Mucosa of gallbladder (tissue), 1 donor: ENCODE measurements around the gene MCIDAS. TPM values are rescaled to one million over a fixed set of nuclear protein-coding genes. Genes with fewer than 3 reads are reported as not detected.
A peak's percentile ranks its signal among the peaks of the same experiment; 100 is the strongest.

ENCODE experiments used
- DNase-seq: peaks from one replicate; pipeline ENCODE4 v3.0.0-alpha.2; 2020; ENCODE audit warnings: low spot score
- total RNA-seq: library from RNA; stranded (reverse); gene quantifications from one replicate; pipeline ENCODE4 v1.2.1, GENCODE V29; 2021
- donor health status: DM: no; HTN: no; CAD: no.

Gene MCIDAS
- 0.92 TPM for total RNA-seq

DNA sequence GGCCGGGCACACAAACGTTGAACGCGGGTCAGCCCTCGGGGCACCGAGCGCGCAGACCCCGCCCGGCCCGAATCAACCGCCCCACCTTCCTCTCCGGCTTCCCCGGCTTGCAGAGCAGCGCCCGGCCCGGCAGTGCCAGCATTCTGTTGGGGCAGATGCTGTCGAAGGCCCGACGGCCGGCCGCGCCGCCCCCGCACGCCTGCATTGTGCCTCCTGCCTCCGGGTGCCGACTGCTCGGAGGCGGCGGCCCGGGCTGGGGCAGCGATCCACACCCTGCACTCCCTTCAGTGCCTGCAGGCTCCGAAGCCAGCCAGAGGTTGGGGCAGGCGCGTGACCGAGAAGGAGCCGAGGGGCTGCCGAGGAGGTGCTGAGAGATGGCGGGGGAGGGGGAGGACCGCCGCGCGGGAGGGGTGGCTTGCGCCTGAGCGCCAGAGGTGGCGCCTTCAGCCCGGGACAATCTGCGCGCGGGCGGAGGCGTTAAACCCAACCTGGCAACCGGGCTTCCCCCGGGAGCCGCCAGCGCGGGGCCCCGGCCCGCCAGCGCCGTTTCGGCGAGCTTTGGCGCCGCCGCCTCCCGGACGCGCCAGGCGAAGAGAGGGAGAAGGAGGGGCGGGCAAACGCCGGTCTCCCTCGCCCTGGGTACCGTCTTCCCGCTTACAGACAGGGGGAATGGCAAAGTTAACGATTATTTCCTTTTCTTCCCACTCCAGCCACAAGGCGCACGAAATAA is at the start of gene MCIDAS:
Gene MCIDAS (minus strand): TSS at position 382 of the 730 bp plus-strand sequence. CDS start 177 bp downstream, at position 205.
- peak; percentile 57 for DNase-seq

GRCh38 chr5:55276771-55277170 is 49.7 kb upstream of the MCIDAS start:
- no peak for DNase-seq

DNA sequence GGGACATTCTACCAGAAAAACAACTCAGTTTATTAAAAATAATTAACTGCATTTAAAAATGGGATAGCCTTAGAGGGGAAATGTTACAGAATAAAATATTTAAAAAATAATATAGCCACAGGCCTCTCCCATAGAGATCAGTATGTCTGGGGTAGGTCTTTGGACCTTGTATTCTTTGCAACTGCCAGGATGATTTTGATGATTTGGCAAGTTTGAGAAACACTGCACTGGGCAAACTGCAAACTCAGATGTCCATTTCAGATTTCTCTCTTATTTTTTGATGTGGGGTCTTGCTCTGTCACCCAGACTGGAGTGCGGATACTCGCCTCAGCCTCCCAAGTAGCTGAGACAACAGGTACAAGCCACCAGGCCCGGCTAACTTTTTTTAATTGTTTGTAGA is 31.2 kb upstream of the MCIDAS start:
- DNase-seq: no peak

DNA sequence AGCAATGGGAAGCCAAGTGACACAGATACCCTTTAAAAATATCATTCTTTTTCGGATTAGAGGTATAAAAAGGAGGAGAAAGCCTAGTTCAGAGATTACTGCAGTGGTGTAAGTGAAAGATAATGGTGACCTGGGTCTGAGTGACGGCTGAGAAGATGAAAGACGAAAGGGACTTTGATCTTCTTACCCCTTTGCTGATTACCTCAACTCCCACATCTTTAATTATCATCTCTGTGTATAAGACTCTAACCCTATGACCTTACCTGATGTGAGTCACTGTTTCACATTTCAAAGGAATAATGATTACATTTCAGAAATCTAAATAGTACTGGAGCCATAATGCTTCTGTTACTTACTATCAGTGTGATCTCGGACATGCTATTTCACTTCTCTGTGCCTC is 27.7 kb upstream of the MCIDAS start:
- no peak for DNase-seq

DNA sequence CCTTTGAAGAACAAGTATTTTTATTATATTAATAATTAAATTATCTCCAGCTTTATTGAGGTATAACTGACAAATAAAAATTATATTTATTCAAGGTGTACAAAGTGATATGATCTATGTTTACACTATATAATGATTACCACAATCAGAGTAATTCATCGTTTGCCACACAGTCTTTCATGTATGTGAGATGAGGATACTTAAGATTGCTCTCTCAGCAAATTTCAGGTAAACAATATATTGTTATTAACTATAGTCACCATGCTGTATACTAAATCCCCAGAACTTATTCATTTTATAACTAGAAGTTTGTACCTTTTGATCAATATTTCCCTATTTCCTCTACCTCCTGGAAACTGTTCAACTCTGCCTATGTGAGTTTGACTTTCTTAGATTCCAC is 22.9 kb upstream of the MCIDAS start:
- no peak for DNase-seq

DNA sequence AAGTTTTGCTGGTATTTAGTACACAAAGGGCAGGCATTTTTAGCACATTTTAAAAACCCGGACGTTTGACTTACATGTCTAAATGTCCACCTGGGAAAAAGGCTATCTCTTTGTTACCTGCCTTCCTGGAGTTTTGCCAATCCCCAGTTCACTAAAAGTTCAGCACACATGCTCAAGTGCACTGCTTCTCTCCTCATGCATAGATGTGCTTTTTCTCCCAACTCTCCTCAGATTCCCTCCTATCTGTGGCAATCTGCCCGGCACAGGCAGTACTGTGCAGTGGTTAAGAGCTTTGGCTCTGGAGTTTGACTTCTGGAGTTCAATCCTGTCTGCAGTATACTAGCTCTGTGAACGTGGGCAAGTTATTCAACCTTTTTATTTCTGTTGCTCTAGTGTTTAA is 14.6 kb upstream of the MCIDAS start:
- no peak for DNase-seq

DNA sequence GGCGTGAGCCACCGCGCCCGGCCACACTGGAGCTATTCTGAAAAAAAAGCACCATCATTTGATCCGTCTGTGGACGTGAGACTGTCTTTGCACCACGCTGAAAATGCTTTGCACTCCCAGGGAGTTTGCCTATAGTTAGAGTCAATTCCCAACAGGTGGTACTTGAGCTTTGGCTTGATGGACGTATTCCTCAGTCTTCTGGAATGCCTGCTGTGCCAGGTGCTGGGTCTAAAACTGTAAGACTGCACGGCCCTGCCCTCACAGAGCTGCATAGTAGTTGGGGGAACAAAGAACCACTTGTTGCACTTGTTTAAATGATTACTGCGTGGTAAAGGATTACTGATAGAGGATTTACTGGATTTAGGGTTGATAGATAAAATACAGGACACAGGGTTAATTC is 9.7 kb upstream of the MCIDAS start:
- DNase-seq: no peak

DNA sequence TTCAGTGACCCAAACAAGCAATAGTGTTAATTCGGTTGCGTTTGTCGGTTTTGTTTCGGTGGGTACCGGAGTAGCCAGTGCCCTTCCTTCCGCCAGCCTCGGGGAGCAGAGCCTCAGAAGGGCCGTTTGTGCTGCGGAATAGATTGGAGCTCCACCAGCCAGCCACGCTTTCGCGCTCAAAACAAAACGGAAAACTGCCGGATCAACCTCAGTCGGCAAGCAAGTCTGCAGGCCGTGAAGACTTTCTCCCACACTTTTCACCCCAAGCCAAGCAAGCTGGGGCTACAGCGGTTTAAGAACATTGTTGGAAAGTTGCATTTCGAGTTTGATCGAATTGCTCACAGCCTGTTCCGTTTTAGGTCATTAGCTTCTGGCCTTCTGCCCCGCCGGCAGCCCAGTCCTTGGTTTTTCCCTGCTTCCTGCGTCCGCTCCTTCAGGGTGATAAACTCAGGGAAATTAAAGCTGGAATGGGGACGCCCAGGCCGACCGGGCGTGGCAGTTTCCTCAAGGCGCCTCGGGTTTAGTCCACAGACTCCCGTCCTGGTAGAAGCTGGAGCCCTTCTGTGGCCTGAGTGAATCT is 7.1 kb upstream of the MCIDAS start:
- peak; percentile 35 for DNase-seq

DNA sequence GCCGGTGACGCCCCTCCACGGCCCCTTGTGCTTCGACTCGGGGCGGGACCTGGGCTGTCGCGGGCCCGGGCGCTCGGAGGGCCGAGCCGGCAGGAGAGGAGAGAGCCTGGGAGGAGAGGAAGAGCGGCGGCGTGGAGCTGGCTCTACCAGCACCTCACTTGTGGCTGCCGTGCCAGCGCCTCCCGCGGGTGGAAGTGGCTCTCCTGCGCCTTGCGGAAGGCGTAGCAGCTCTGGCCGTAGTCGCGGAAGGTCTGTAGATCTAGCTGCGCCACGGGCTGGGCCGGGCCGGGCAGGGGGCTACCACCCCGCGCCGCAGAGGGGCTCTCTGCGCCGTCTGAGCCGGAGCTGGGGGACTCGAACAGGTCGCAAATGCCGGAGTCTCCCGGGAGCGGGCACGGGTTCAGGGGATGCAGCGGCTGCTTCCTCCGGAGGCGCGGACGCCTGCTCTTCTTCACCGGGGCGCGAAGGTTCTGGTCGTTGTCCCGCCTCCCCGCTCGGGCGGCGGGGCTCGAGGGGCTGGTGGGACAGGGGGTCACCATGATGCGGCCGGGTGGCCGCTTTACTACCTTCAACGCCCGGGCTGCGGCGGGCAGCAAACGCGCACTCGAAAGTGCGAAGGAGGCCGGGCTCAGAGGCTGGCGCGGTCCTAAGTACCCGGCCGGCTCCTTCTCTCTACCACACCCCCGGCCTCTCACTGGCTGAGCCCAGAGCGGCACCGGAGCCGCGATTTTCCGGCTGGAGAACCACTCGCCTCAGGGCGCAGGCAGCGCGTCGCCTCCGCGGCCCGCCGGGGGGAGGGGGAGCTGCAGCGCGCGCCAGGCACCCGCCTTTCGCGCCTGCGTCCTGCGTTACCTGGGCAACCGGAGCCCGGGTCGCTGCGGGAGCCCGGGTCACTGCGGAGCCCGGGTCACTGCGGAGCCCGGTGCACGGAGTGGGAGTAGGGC is 6.1 kb upstream of the MCIDAS start, which contains the start of gene CCNO:
Gene CCNO (minus strand): TSS at position 624 of the 944 bp plus-strand sequence. CDS start 85 bp downstream, at position 539.
- DNase-seq: peak; percentile 82

- peak; percentile 24 for DNase-seq
Observed at GRCh38 chr5:55232271-55232984, 5.3 kb upstream of the MCIDAS start.

DNA sequence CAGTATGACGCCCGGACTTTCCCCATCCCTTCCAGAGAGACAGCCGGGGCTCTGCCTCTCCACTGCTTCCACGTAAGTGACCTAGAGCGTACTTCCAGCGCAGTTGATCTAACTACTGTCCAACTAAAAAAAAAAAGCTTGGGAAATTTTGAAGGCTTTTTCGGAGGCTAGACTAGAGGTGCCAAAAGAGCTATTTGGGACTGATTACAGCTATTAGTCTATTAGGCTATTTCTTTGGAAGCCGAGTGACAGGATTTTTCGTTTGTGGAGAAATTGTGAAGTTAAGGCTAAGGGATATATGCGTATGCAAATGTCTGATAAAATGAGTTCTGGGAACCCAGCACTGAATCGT is 4.8 kb upstream of the MCIDAS start:
- DNase-seq: no peak

DNA sequence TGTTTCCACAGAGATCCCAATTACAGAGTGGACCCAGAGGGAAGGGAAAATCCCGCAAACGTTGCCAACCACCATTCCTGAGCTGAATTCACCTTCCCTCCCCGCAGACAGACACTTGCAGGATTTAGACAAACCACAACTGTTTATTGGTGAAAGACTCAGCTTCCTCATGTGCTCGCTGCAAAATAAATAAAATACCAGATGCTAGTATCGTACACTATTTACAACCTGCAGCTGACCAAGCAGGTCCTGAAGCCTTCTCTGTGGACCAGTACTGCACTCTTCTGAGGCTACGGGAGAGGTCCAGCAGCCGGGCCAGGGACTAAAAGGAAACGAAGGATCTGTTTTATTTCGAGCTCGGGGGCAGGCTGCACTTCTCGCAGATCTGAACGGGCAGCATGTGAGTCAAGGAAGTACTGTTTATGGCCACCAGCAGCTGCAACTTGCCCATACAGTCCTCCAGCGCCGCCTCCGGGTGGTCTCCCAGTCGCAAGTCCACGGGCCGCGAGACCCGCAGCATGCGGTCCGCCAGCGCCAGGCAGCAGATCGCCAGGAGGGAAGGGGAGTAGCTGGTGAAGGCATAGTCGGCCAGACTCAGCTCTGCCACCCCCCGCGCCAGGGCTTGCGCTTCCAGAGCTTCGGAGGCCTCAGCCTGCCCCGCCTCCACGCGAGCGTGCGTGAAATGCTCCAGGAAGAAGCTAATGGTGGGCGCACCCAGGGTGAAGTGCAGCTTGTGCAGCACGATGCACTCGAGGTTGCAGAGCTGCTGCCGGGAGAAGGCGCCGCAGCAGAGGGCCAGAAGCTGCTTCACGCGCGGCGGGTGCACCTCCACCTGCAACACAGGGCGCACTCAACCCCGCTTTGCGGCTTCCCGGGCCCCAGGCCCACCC is 4.2 kb upstream of the MCIDAS start:
- DNase-seq: no peak

- DNase-seq: no peak
Observed at GRCh38 chr5:55230086-55230629, 3.0 kb upstream of the MCIDAS start.

- DNase-seq: no peak
Observed at GRCh38 chr5:55227664-55228430, 732 bp upstream of the MCIDAS start.

GRCh38 chr5:55226027-55226933 is 835 bp downstream of the MCIDAS start:
- DNase-seq: peak; percentile 28

DNA sequence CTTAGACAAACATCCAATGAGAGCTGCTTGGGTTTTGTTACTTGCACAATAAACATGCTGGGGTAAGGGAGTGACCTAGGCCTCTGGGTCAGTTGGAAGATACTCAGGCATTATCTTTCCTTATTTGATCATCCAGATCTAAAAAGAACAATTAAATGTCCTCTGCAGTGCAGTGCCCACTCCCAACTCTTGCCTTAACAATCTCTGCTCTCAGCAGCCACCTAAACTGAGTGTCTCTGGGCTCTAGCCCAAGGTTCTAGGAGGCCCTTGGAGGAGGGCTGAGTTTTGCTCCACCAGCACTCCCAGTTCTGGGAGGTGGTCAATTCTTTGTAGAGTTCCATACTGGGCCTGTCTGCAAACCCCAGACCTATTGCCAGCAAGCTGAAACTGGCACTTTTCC is 1.8 kb downstream of the MCIDAS start:
- no peak for DNase-seq

- no peak for DNase-seq
Observed at GRCh38 chr5:55223812-55224240, 3.3 kb downstream of the MCIDAS start.

GRCh38 chr5:55222985-55223811 is 3.9 kb downstream of the MCIDAS start:
- no peak for DNase-seq
